Natural killer cell (primary cell): Measurements from ENCODE around the gene ISLR2. TPM values are rescaled to one million over a fixed set of nuclear protein-coding genes. Genes with fewer than 3 reads are reported as not detected.

Source experiments
- ATAC-seq, 3 donors: fragments of 150-1000 bp in 2 of 3; fragments of 200-7000 bp in 1 of 3; cut with Tn5 transposase; 1 replicate in 1 of 3; 2 replicates in 2 of 3; pipeline ENCODE4 v1.10.0; 2021; ENCODE audit warnings: mild to moderate bottlenecking in 2 of 3, moderate library complexity in 2 of 3
- DNase-seq, 2 donors: peaks; one replicate each; pipeline versions ENCODE4 v3.0.0 to v3.0.0-alpha.2; 2013 to 2021; ENCODE audit warnings: mixed read lengths in 1 of 2
- H3K27ac ChIP-seq: one replicate; pipeline ENCODE4 v1.5.1; 2013; ENCODE audit warnings: mild to moderate bottlenecking, low read length
- H3K27me3 ChIP-seq: one replicate; pipeline ENCODE4 v1.6.1; 2013; ENCODE audit warnings: low read length; ENCODE audit not compliant: control insufficient read depth, insufficient read depth
- H3K36me3 ChIP-seq: one replicate; pipeline ENCODE4 v1.6.1; 2013; ENCODE audit warnings: low read length; ENCODE audit not compliant: control insufficient read depth, insufficient read depth
- H3K4me1 ChIP-seq: one replicate; pipeline ENCODE4 v1.6.1; 2013; ENCODE audit warnings: low read length; ENCODE audit not compliant: control insufficient read depth, insufficient read depth
- H3K4me3 ChIP-seq: one replicate; pipeline ENCODE4 v1.5.1; 2013; ENCODE audit warnings: low read length
- H3K9me3 ChIP-seq: one replicate; pipeline ENCODE4 v1.6.1; 2013; ENCODE audit warnings: low read length; ENCODE audit not compliant: control insufficient read depth, insufficient read depth
- H3K27ac Mint-ChIP-seq, 2 donors: one replicate each; pipeline ENCODE4 v1.8.0; 2022; ENCODE audit warnings: mild to moderate bottlenecking in 2 of 2, mixed read lengths in 2 of 2, moderate library complexity in 1 of 2
- H3K27me3 Mint-ChIP-seq, 2 donors: one replicate each; pipeline ENCODE4 v1.8.0; 2022; ENCODE audit warnings: low read depth in 2 of 2, mixed read lengths in 2 of 2
- H3K36me3 Mint-ChIP-seq: one replicate; pipeline ENCODE4 v1.8.0; 2022; ENCODE audit warnings: mixed read lengths
- H3K4me1 Mint-ChIP-seq, 2 donors: one replicate each; pipeline ENCODE4 v1.8.0; 2022; ENCODE audit warnings: mixed read lengths in 2 of 2
- H3K4me3 Mint-ChIP-seq: one replicate; pipeline ENCODE4 v1.8.0; 2022; ENCODE audit warnings: mild to moderate bottlenecking, moderate library complexity, mixed read lengths
- H3K9me3 Mint-ChIP-seq, 2 donors: one replicate each; pipeline ENCODE4 v1.8.0; 2022; ENCODE audit warnings: mixed read lengths in 2 of 2
- CTCF ChIP-seq: fragments of 200-600 bp; IDR thresholded peaks from one replicate; pipeline ENCODE4 v1.8.0; 2022; ENCODE audit warnings: antibody characterized with exemption
- WGBS: methylation state at CpG from one replicate; pipeline ENCODE4 v1.1.7; 2013; ENCODE audit warnings: missing lambda C conversion rate; ENCODE audit not compliant: insufficient coverage; 5-methylcytosine and 5-hydroxymethylcytosine counted together
- intact Hi-C: fragments of 100-400 bp; cut with micrococcal nuclease; formaldehyde crosslinking; loops from one replicate; pipeline ENCODE4 v1.14.2; 2022
- total RNA-seq, 4 donors: library from RNA; stranded (reverse); fragments of 120-200 nt in 1 of 4; gene quantifications; one replicate each; pipeline versions ENCODE4 v1.2.3 to v1.2.4, GENCODE V29; 2013 to 2022

Gene ISLR2
- total RNA-seq, 3 donors from 2014 or later (not counting 1 experiment from before 2014, with no cell fraction given): not detected

GRCh38 chr15:74123658-74124057 lies 6.7 kb upstream of the ISLR2 start:
- Histone ChIP-seq H3K4me1 (peaks cover 24% of the 10 kb centered on the region), H3K27me3 (peaks cover 16% of the 10 kb centered on the region), H3K27ac (no peak overlapping the region), H3K4me3 (no peak overlapping the region), H3K9me3 (no peaks in the 10 kb centered on the region), H3K36me3 (no peaks in the 10 kb centered on the region)
- H3K27ac Mint-ChIP-seq: no peak overlapping the region
- H3K4me3 Mint-ChIP-seq: no peak overlapping the region
- intact Hi-C loops: no loop called here
- DNase-seq (no peak), ATAC-seq (no peak)
- no peaks in the 10 kb centered on the region for H3K36me3 Mint-ChIP-seq
- H3K4me1 Mint-ChIP-seq: no peaks in the 10 kb centered on the region
- peaks cover 28 to 43% of the 10 kb centered on the region in 2 donors for H3K27me3 Mint-ChIP-seq
- H3K9me3 Mint-ChIP-seq: no peaks in the 10 kb centered on the region
- no peak for TF ChIP-seq CTCF
- WGBS: 88% methylated on average over 3 of the region's 4 CpGs

- Histone ChIP-seq H3K27me3 (peaks cover 21% of the 10 kb centered on the region), H3K9me3 (no peaks in the 10 kb centered on the region), H3K27ac (no peak overlapping the region), H3K36me3 (no peaks in the 10 kb centered on the region), H3K4me1 (peaks cover 27% of the 10 kb centered on the region), H3K4me3 (no peak overlapping the region)
- Mint-ChIP-seq H3K9me3 (no peaks in the 10 kb centered on the region), H3K4me3 (no peak overlapping the region), H3K27ac (no peak overlapping the region), H3K27me3 (peaks cover 34 to 44% of the 10 kb centered on the region in 2 donors), H3K4me1 (no peaks in the 10 kb centered on the region), H3K36me3 (no peaks in the 10 kb centered on the region)
- intact Hi-C loops: no loop called here
- no peak for TF ChIP-seq CTCF
- ATAC-seq: no peak
- no peak for DNase-seq
- 84% methylated on average over 3 of the region's 3 CpGs for WGBS
These were observed 6.2 kb upstream of the ISLR2 start for GRCh38 chr15:74124196-74124595.

GRCh38 chr15:74124759-74125158 lies 5.6 kb upstream of the ISLR2 start:
- TF ChIP-seq CTCF: no peak
- H3K4me1 ChIP-seq: peaks cover 27% of the 10 kb centered on the region
- Mint-ChIP-seq H3K27ac (no peak overlapping the region), H3K9me3 (no peaks in the 10 kb centered on the region), H3K27me3 (peaks cover 39 to 49% of the 10 kb centered on the region in 2 donors), H3K4me1 (no peaks in the 10 kb centered on the region), H3K36me3 (no peaks in the 10 kb centered on the region), H3K4me3 (no peak overlapping the region)
- intact Hi-C loops: no loop called here
- no peak overlapping the region for H3K27ac ChIP-seq
- no peaks in the 10 kb centered on the region for H3K36me3 ChIP-seq
- no peak overlapping the region for H3K4me3 ChIP-seq
- peaks cover 26% of the 10 kb centered on the region for H3K27me3 ChIP-seq
- ATAC-seq (no peak), DNase-seq (no peak)
- H3K9me3 ChIP-seq: no peaks in the 10 kb centered on the region
- WGBS: 83% methylated on average over 4 of the region's 7 CpGs

- Histone ChIP-seq H3K27me3 (peaks cover 41% of the 10 kb centered on the region), H3K4me1 (peaks cover 31% of the 10 kb centered on the region), H3K4me3 (no peak overlapping the region), H3K36me3 (no peaks in the 10 kb centered on the region), H3K9me3 (no peaks in the 10 kb centered on the region), H3K27ac (no peak overlapping the region)
- Mint-ChIP-seq H3K27ac (no peak overlapping the region), H3K27me3 (peaks cover 57 to 58% of the 10 kb centered on the region in 2 donors), H3K36me3 (no peaks in the 10 kb centered on the region), H3K4me1 (no peaks in the 10 kb centered on the region), H3K4me3 (peak overlapping the region; percentile 5), H3K9me3 (no peaks in the 10 kb centered on the region)
- ATAC-seq (peak; percentile 82 to 96 (median 93)), DNase-seq (peak; percentile 82 to 85)
- WGBS: 9% methylated on average over 43 of the region's 44 CpGs
- TF ChIP-seq CTCF: peak; percentile 89
- intact Hi-C loops: loop anchor here (1.0 kb wide), 1 partner anchor 195 kb away; no protein-coding TSS in a partner anchor
These were observed 3.0 kb upstream of the ISLR2 start for GRCh38 chr15:74127255-74127953.
